Measurements from ENCODE around the gene GATA5.

Gene GATA5

GRCh38 chr20:62486484-62486883 lies 10.7 kb upstream of the GATA5 start:
- no peak for DNase-seq

GRCh38 chr20:62485701-62486089 lies 9.9 kb upstream of the GATA5 start:
- no peak for DNase-seq

GRCh38 chr20:62485062-62485700 lies 9.4 kb upstream of the GATA5 start:
- DNase-seq, result no peak

GRCh38 chr20:62484478-62484877 lies 8.7 kb upstream of the GATA5 start:
- DNase-seq, result no peak

- no peak for DNase-seq
Observed at GRCh38 chr20:62483613-62484458, 8.0 kb upstream of the GATA5 start.

- no peak for DNase-seq
Observed at GRCh38 chr20:62482974-62483373, 7.2 kb upstream of the GATA5 start.

GRCh38 chr20:62482146-62482809 lies 6.5 kb upstream of the GATA5 start:
- no peak for DNase-seq

GRCh38 chr20:62481425-62482145 lies 5.8 kb upstream of the GATA5 start:
- DNase-seq, result no peak

- no peak for DNase-seq
Observed at GRCh38 chr20:62480318-62480717, 4.5 kb upstream of the GATA5 start.

GRCh38 chr20:62479656-62480055 lies 3.9 kb upstream of the GATA5 start:
- no peak for DNase-seq

- DNase-seq, result no peak
Observed at GRCh38 chr20:62479156-62479555, 3.4 kb upstream of the GATA5 start.

- no peak for DNase-seq
Observed at GRCh38 chr20:62477669-62478455, 2.1 kb upstream of the GATA5 start.

- DNase-seq, result no peak
Observed at GRCh38 chr20:62476056-62476838, 452 bp upstream of the GATA5 start.

- DNase-seq, result no peak
Observed at GRCh38 chr20:62475027-62475771, 596 bp downstream of the GATA5 start.

GRCh38 chr20:62474604-62475026 lies 1.2 kb downstream of the GATA5 start:
- no peak for DNase-seq

- no peak for DNase-seq
Observed at GRCh38 chr20:62473717-62474603, 1.8 kb downstream of the GATA5 start.

- no peak for DNase-seq
Observed at GRCh38 chr20:62472941-62473585, 2.7 kb downstream of the GATA5 start.

- DNase-seq, result no peak
Observed at GRCh38 chr20:62472138-62472940, 3.5 kb downstream of the GATA5 start.

Data from DMS79 (cell line).